ENCODE measurements around the gene RNGTT.

GRCh38 chr6:88722686-88723085, 240.7 kb downstream of the RNGTT start:
- TF ChIP-seq CTCF (IDR thresholded peaks at IDR 0.05): no peak
- no peak for TF ChIP-seq POLR2A (IDR thresholded peaks at IDR 0.05)
